A673 (cell line): ENCODE measurements around the gene LIN9. TPM values are rescaled to one million over a fixed set of nuclear protein-coding genes. Genes with fewer than 3 reads are reported as not detected.

Experiments used
- BruUV-seq: library from RNA; stranded (reverse); fragments of 400-500 nt; replicated peaks from 2 replicates; lab custom pipeline; 2021; lab: Mats Ljungman, UMichigan
- CTCF ChIA-PET: fragments of 300-600 bp; sonication (Branson Sonifier 250); formaldehyde crosslinking; loops from one replicate; lab custom pipeline; 2022; ENCODE audit warnings: antibody characterized with exemption; lab: Charles Lee
- POLR2A ChIA-PET: fragments of 300-600 bp; sonication (Branson Sonifier 250); formaldehyde crosslinking; loops from one replicate; lab custom pipeline; 2022; ENCODE audit warnings: antibody characterized with exemption; ENCODE audit not compliant: low non-redundant PET; lab: Charles Lee
- DNase-seq: peaks from one replicate; pipeline ENCODE4 v3.0.0-alpha.2; 2015; ENCODE audit warnings: low spot score
- H3K27ac ChIP-seq: fragments of 200-600 bp; sonication (generic); 2 replicates; pipeline ENCODE4 v1.5.1; 2016; ENCODE audit warnings: mixed run types, low read depth, mild to moderate bottlenecking, mixed read lengths, antibody characterized with exemption, low read length; ENCODE audit not compliant: poor library complexity, severe bottlenecking
- H3K27me3 ChIP-seq: fragments of 200-600 bp; sonication (generic); replicated peaks from 2 replicates; pipeline ENCODE4 v1.6.1; 2017; ENCODE audit warnings: mixed run types, low read depth, mild to moderate bottlenecking, mixed read lengths, antibody characterized with exemption, low read length; ENCODE audit not compliant: insufficient read depth, poor library complexity
- H3K36me3 ChIP-seq: fragments of 200-600 bp; sonication (generic); 2 replicates; pipeline ENCODE4 v1.6.1; 2016; ENCODE audit warnings: mixed run types, mild to moderate bottlenecking, mixed read lengths, antibody characterized with exemption, low read length; ENCODE audit not compliant: insufficient read depth, poor library complexity, severe bottlenecking
- H3K4me1 ChIP-seq: fragments of 200-600 bp; sonication (generic); 2 replicates; pipeline ENCODE4 v1.6.1; 2017; ENCODE audit warnings: mixed run types, mild to moderate bottlenecking, mixed read lengths, antibody characterized with exemption, low read length; ENCODE audit not compliant: insufficient read depth, poor library complexity, severe bottlenecking
- H3K4me3 ChIP-seq: fragments of 200-600 bp; sonication (generic); 2 replicates; pipeline ENCODE4 v1.5.1; 2016; ENCODE audit warnings: low read depth, mixed run types, mild to moderate bottlenecking, mixed read lengths, low read length; ENCODE audit not compliant: poor library complexity, severe bottlenecking
- H3K9me3 ChIP-seq: fragments of 200-600 bp; sonication (generic); 2 replicates; pipeline ENCODE4 v1.6.1; 2016; ENCODE audit warnings: mixed run types, low read depth, mild to moderate bottlenecking, mixed read lengths, antibody characterized with exemption, low read length; ENCODE audit not compliant: poor library complexity, severe bottlenecking
- EZH2 ChIP-seq: fragments of 200-600 bp; sonication (generic); IDR thresholded peaks from 2 replicates; pipeline ENCODE4 v1.6.1; 2017; ENCODE audit warnings: borderline replicate concordance, low read depth, mild to moderate bottlenecking, mixed read lengths, antibody characterized with exemption, low read length; ENCODE audit not compliant: poor library complexity, severe bottlenecking
- intact Hi-C: fragments of 100-400 bp; cut with micrococcal nuclease; formaldehyde crosslinking; loops from one replicate; pipeline ENCODE4 v1.10.0; 2022; ENCODE audit not compliant: unreplicated experiment
- total RNA-seq: library from RNA; stranded (reverse); gene quantifications from 2 replicates; pipeline ENCODE4 v1.2.3, GENCODE V29; 2021
- TF ChIP-seq, protein P1 (sequence below): fragments of 300-800, 200-600 bp; sonication (generic); conservative IDR thresholded peaks from 2 replicates; pipeline ENCODE4 v1.5.1; 2017; ENCODE audit warnings: low read depth, mild to moderate bottlenecking, antibody characterized with exemption, low read length, moderate library complexity, mixed read lengths

Gene LIN9
- total RNA-seq, 1 experiment from 2014 or later = 20.7 TPM

DNA sequence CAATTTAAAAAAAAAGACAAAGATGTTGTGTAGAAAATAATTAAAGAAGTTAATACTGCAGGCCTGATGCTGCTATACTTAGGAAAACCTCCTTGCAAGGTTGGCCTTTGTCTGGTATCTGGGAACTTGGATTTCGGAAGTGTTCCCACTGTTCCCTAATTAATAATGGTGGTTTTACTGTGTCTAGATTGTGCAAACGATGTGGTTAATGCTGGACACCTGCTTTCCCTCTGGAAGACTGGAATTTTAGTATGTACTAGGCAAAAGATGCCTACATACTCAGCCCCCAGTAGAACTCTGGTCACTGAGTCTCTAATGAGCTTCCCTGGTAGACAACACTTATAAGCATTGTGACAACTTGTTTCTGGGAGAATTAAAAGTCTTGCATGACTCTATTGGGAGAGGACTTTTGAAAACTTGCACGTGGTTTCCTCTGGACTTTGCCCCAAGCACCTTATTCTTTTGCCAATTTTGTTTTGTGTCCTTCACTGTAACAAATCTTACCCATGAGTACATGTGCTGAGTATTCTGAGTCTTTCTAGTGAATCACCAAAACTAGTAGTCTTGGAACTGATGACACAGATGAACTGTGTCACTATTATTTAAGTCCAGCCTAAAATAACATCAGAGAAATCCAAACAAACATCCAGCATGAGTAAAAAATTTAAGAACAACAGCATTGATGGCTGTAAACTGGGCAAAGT is 40.4 kb downstream of the LIN9 start:
- no peak for TF ChIP-seq EZH2
- TF ChIP-seq, protein P1, sequence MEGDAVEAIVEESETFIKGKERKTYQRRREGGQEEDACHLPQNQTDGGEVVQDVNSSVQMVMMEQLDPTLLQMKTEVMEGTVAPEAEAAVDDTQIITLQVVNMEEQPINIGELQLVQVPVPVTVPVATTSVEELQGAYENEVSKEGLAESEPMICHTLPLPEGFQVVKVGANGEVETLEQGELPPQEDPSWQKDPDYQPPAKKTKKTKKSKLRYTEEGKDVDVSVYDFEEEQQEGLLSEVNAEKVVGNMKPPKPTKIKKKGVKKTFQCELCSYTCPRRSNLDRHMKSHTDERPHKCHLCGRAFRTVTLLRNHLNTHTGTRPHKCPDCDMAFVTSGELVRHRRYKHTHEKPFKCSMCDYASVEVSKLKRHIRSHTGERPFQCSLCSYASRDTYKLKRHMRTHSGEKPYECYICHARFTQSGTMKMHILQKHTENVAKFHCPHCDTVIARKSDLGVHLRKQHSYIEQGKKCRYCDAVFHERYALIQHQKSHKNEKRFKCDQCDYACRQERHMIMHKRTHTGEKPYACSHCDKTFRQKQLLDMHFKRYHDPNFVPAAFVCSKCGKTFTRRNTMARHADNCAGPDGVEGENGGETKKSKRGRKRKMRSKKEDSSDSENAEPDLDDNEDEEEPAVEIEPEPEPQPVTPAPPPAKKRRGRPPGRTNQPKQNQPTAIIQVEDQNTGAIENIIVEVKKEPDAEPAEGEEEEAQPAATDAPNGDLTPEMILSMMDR = no peak
- H3K27ac ChIP-seq = no peak overlapping the region
- no peak overlapping the region for H3K4me3 ChIP-seq
- DNase-seq = no peak
- no peaks in the 10 kb centered on the region for H3K27me3 ChIP-seq
- no TSS peak for BruUV-seq
- H3K9me3 ChIP-seq = no peaks in the 10 kb centered on the region
- intact Hi-C loops = no loop called here
- H3K4me1 ChIP-seq = no peaks in the 10 kb centered on the region
- H3K36me3 ChIP-seq = peaks cover 23% of the 10 kb centered on the region
- ChIA-PET CTCF (no interaction called here), POLR2A (interaction anchor here (0.6 kb wide), 1 partner anchor 93 kb away, joined by 3 read pairs; no protein-coding TSS in a partner anchor)

DNA sequence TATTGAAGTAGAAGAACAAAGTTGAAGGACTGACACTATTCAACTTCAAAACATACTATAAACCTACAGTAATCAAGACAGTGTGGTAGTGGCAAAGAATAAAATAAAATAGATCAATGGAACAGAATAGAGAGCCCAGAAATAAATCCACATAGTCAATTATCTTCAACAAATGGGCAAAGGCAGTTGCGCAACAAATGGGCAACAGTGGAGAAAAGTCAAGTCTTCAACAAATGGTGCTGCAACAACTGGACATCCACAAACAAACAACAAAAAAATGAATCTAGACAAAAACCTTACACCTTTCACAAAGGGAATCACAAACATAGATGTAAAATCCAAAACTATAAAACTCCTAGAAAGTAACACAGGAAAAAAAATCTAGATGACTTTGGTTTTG is 47.1 kb downstream of the LIN9 start:
- POLR2A ChIA-PET = no interaction called here
- intact Hi-C loops = no loop called here
- peaks cover 25% of the 10 kb centered on the region for H3K9me3 ChIP-seq
- no peak overlapping the region for H3K27ac ChIP-seq
- no peak overlapping the region for H3K4me3 ChIP-seq
- H3K27me3 ChIP-seq = no peaks in the 10 kb centered on the region
- CTCF ChIA-PET = no interaction called here
- TF ChIP-seq, protein P1 = no peak
- TF ChIP-seq EZH2 = no peak
- no peaks in the 10 kb centered on the region for H3K4me1 ChIP-seq
- no TSS peak for BruUV-seq
- DNase-seq = no peak
- H3K36me3 ChIP-seq = peaks cover 53% of the 10 kb centered on the region

DNA sequence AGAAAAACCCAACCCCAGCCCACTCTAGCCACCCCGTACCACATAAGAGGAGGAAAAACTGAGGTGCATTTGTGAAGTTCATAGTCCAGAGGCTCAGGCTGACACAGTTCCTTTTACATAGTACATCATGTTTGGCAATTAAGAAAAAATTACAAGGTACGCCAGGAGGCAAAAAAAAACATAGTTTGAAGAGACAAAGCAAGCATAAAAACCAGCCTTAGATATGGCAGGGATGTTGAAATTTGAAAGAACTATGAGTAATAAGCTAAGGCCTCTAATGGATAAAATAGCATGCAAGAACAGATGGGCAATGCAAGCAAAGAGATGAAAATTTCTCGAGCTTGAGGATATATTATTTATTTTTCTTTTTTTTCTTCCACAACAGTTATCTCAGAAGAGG is 53.6 kb downstream of the LIN9 start:
- ChIA-PET CTCF (no interaction called here), POLR2A (no interaction called here)
- H3K27ac ChIP-seq = no peak overlapping the region
- intact Hi-C loops = no loop called here
- DNase-seq = no peak
- H3K9me3 ChIP-seq = peaks cover 11% of the 10 kb centered on the region
- no peaks in the 10 kb centered on the region for H3K27me3 ChIP-seq
- H3K4me1 ChIP-seq = no peaks in the 10 kb centered on the region
- peaks cover 18% of the 10 kb centered on the region for H3K36me3 ChIP-seq
- H3K4me3 ChIP-seq = no peak overlapping the region
- no TSS peak for BruUV-seq
- TF ChIP-seq, protein P1 = no peak
- no peak for TF ChIP-seq EZH2
